ENCODE results near the gene COX8A. TPM values are rescaled to one million over a fixed set of nuclear protein-coding genes. Genes with fewer than 3 reads are reported as not detected.
A peak's percentile ranks its signal among the peaks of the same experiment; 100 is the strongest.

COX8A gene
- total and polyA plus RNA-seq, 9 of the 15 experiments (the other 6 are each of a cell fraction or from before 2014, with no cell fraction given), result 274 to 1,206 (median 526) TPM

- TF ChIP-seq, protein P1, sequence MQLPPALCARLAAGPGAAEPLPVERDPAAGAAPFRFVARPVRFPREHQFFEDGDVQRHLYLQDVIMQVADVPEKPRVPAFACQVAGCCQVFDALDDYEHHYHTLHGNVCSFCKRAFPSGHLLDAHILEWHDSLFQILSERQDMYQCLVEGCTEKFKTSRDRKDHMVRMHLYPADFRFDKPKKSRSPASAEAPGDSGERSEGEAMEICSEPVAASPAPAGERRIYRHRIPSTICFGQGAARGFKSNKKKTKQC (CRISPR knock-in tag; IDR thresholded peaks at IDR 0.05), result peak; percentile 97
- TF ChIP-seq RBM25 (IDR thresholded peaks at IDR 0.05; ENCODE audit: low read depth, low read length, severe bottlenecking) (peak; percentile 64), CBFA2T3 (IDR thresholded peaks at IDR 0.05) (0 out of 2 replicates have a peak, but pooled peaks have one; percentile 21), PML (IDR thresholded peaks at IDR 0.05; ENCODE audit: low read length) (peak; percentile 86), NFRKB (IDR thresholded peaks at IDR 0.05; ENCODE audit: low read depth) (peak; percentile 96), ZNF507 (tag; conservative IDR thresholded peaks at IDR 0.05) (no peak), E2F6 (IDR thresholded peaks at IDR 0.05; ENCODE audit: borderline replicate concordance in 1 of 2, extremely low read depth in 1 of 2, insufficient read depth in 1 of 2, insufficient read length in 1 of 2, low read depth in 1 of 2, low read length in 1 of 2, poor library complexity in 1 of 2, severe bottlenecking in 1 of 2) (peak; percentile 41 to 76), MCM2 (IDR thresholded peaks at IDR 0.05; ENCODE audit: low read depth) (no peak), L3MBTL2 (IDR thresholded peaks at IDR 0.05) (peak; percentile 66; the same call in 1 of the 2 replicates), MYNN (IDR thresholded peaks at IDR 0.05) (0 out of 2 replicates have a peak, but pooled peaks have one; percentile 38), MYNN (CRISPR knock-in tag; IDR thresholded peaks at IDR 0.05) (no peak), ZC3H4 (CRISPR knock-in tag; IDR thresholded peaks at IDR 0.05; ENCODE audit: borderline replicate concordance) (no peak; the same call in 1 of the 2 replicates), ZFX (CRISPR knock-in tag; IDR thresholded peaks at IDR 0.05) (peak; percentile 99), PBX2 (CRISPR knock-in tag; IDR thresholded peaks at IDR 0.05; ENCODE audit: low read depth) (peak; percentile 46; the same call in 1 of the 2 replicates), PBX2 (tag; conservative IDR thresholded peaks at IDR 0.05; ENCODE audit: low read depth) (peak; percentile 94), ELF2 (CRISPR knock-in tag; IDR thresholded peaks at IDR 0.05) (peak; percentile 67), POLR2A (conservative IDR thresholded peaks at IDR 0.05) (peak; percentile 97), NRF1 (conservative IDR thresholded peaks at IDR 0.05 in 1 of 2, IDR thresholded peaks at IDR 0.05 in 1 of 2) (peak; percentile 78 to 81)
- TF ChIP-seq, protein P2, sequence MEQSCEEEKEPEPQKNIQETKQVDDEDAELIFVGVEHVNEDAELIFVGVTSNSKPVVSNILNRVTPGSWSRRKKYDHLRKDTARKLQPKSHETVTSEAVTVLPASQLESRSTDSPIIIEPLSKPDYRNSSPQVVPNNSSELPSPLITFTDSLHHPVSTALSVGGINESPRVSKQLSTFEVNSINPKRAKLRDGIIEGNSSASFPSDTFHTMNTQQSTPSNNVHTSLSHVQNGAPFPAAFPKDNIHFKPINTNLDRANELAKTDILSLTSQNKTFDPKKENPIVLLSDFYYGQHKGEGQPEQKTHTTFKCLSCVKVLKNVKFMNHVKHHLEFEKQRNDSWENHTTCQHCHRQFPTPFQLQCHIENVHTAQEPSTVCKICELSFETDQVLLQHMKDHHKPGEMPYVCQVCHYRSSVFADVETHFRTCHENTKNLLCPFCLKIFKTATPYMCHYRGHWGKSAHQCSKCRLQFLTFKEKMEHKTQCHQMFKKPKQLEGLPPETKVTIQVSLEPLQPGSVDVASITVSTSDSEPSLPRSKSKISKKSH (CRISPR knock-in tag; IDR thresholded peaks at IDR 0.05), result no peak
- TF ChIP-seq, protein P3, sequence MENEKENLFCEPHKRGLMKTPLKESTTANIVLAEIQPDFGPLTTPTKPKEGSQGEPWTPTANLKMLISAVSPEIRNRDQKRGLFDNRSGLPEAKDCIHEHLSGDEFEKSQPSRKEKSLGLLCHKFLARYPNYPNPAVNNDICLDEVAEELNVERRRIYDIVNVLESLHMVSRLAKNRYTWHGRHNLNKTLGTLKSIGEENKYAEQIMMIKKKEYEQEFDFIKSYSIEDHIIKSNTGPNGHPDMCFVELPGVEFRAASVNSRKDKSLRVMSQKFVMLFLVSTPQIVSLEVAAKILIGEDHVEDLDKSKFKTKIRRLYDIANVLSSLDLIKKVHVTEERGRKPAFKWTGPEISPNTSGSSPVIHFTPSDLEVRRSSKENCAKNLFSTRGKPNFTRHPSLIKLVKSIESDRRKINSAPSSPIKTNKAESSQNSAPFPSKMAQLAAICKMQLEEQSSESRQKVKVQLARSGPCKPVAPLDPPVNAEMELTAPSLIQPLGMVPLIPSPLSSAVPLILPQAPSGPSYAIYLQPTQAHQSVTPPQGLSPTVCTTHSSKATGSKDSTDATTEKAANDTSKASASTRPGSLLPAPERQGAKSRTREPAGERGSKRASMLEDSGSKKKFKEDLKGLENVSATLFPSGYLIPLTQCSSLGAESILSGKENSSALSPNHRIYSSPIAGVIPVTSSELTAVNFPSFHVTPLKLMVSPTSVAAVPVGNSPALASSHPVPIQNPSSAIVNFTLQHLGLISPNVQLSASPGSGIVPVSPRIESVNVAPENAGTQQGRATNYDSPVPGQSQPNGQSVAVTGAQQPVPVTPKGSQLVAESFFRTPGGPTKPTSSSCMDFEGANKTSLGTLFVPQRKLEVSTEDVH (IDR thresholded peaks at IDR 0.05; ENCODE audit: low read depth, partially characterized antibody), result peak; percentile 99
Measured at GRCh38 chr11:63974259-63975143, at the start of gene COX8A (continued).

Measured in K562 (cell line).